Transverse colon (tissue), 4 donors: ENCODE results near the gene MAMSTR.

Experiments
- POLR2AphosphoS5 ChIP-seq, 3 donors: sonication (generic); formaldehyde crosslinking; IDR thresholded peaks; one replicate each; pipeline ENCODE4 v1.6.1; 2016; ENCODE audit warnings: antibody characterized with exemption in 3 of 3
- TF ChIP-seq, protein P1 (sequence below), 5 experiments: fragments of 200-600 bp in 3 of 5; fragments of 450-650 bp in 2 of 5; sonication (generic) in 3 of 5; IDR thresholded peaks; 1 replicate in 2 of 5; 2 replicates in 3 of 5; pipeline ENCODE4 v1.5.1; 2016 to 2017; ENCODE audit warnings: antibody characterized with exemption in 5 of 5, inconsistent platforms in 3 of 5, mild to moderate bottlenecking in 2 of 5, moderate library complexity in 1 of 5

DNA sequence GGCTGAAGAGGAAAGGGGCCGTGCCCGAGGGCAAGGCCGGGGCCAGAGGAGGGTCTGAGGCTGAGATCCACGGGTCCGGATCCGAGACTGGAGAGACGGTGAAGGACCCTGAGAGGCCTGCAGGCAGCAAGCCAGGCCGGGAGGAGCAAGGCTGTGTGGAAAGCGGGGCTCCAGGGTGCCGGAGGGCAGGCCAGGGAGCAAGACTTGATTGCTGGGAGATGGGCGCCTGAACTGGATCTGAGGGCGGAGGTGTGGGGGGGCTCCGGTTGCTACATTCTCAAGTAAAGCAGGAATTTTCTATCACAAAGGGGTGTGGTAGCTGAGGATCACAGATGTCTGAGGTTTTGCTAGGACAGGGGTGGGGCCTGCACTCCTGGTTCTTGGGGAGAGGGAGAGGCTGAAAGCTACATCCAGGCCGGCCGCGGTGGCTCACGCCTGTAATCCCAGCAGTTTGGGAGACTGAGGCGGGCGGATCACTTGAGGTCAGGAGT is 3.8 kb downstream of the MAMSTR start:
- TF ChIP-seq, protein P1, sequence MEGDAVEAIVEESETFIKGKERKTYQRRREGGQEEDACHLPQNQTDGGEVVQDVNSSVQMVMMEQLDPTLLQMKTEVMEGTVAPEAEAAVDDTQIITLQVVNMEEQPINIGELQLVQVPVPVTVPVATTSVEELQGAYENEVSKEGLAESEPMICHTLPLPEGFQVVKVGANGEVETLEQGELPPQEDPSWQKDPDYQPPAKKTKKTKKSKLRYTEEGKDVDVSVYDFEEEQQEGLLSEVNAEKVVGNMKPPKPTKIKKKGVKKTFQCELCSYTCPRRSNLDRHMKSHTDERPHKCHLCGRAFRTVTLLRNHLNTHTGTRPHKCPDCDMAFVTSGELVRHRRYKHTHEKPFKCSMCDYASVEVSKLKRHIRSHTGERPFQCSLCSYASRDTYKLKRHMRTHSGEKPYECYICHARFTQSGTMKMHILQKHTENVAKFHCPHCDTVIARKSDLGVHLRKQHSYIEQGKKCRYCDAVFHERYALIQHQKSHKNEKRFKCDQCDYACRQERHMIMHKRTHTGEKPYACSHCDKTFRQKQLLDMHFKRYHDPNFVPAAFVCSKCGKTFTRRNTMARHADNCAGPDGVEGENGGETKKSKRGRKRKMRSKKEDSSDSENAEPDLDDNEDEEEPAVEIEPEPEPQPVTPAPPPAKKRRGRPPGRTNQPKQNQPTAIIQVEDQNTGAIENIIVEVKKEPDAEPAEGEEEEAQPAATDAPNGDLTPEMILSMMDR (IDR thresholded peaks at IDR 0.05): no peak
- TF ChIP-seq POLR2AphosphoS5 (IDR thresholded peaks at IDR 0.05): no peak
